ENCODE results near the gene PYCR2.

PYCR2 gene

GRCh38 chr1:225921734-225922709 lies 2.0 kb downstream of the PYCR2 start:
- in situ Hi-C loops (cut with MboI; ENCODE audit: low sequenced_read_pairs), result no loop called here

GRCh38 chr1:225919906-225920305 lies 4.1 kb downstream of the PYCR2 start:
- in situ Hi-C loops (cut with MboI; ENCODE audit: low sequenced_read_pairs), result no loop called here

- in situ Hi-C loops (cut with MboI; ENCODE audit: low sequenced_read_pairs), result no loop called here
Observed at GRCh38 chr1:225918280-225918679, 5.8 kb downstream of the PYCR2 start.

- in situ Hi-C loops (cut with MboI; ENCODE audit: low sequenced_read_pairs), result no loop called here
Observed at GRCh38 chr1:225917536-225917935, 6.5 kb downstream of the PYCR2 start.

GRCh38 chr1:225917101-225917500 lies 6.9 kb downstream of the PYCR2 start:
- in situ Hi-C loops (cut with MboI; ENCODE audit: low sequenced_read_pairs), result no loop called here

- in situ Hi-C loops (cut with MboI; ENCODE audit: low sequenced_read_pairs), result no loop called here
Observed at GRCh38 chr1:225915538-225915991, 8.5 kb downstream of the PYCR2 start.

- in situ Hi-C loops (cut with MboI; ENCODE audit: low sequenced_read_pairs), result no loop called here
Observed at GRCh38 chr1:225914947-225915346, 9.1 kb downstream of the PYCR2 start.

GRCh38 chr1:225914391-225914790 lies 9.7 kb downstream of the PYCR2 start:
- in situ Hi-C loops (cut with MboI; ENCODE audit: low sequenced_read_pairs), result no loop called here

- in situ Hi-C loops (cut with MboI; ENCODE audit: low sequenced_read_pairs), result no loop called here
Observed at GRCh38 chr1:225911191-225912130, 12.6 kb downstream of the PYCR2 start.

- in situ Hi-C loops (cut with MboI; ENCODE audit: low sequenced_read_pairs), result no loop called here
Observed at GRCh38 chr1:225909477-225909876, 14.6 kb downstream of the PYCR2 start.

- in situ Hi-C loops (cut with MboI; ENCODE audit: low sequenced_read_pairs), result no loop called here
Observed at GRCh38 chr1:225908773-225909172, 15.3 kb downstream of the PYCR2 start.

GRCh38 chr1:225908013-225908640 lies 15.9 kb downstream of the PYCR2 start:
- in situ Hi-C loops (cut with MboI; ENCODE audit: low sequenced_read_pairs), result no loop called here

GRCh38 chr1:225907341-225907740 lies 16.7 kb downstream of the PYCR2 start:
- in situ Hi-C loops (cut with MboI; ENCODE audit: low sequenced_read_pairs), result no loop called here

- in situ Hi-C loops (cut with MboI; ENCODE audit: low sequenced_read_pairs), result no loop called here
Observed at GRCh38 chr1:225906467-225906866, 17.6 kb downstream of the PYCR2 start.

GRCh38 chr1:225903623-225904022 lies 20.4 kb downstream of the PYCR2 start:
- in situ Hi-C loops (cut with MboI; ENCODE audit: low sequenced_read_pairs), result no loop called here

- in situ Hi-C loops (cut with MboI; ENCODE audit: low sequenced_read_pairs), result no loop called here
Observed at GRCh38 chr1:225899044-225899925, 24.8 kb downstream of the PYCR2 start.

- in situ Hi-C loops (cut with MboI; ENCODE audit: low sequenced_read_pairs), result no loop called here
Observed at GRCh38 chr1:225897595-225898514, 26.2 kb downstream of the PYCR2 start.

GRCh38 chr1:225896937-225897549 lies 27.0 kb downstream of the PYCR2 start:
- in situ Hi-C loops (cut with MboI; ENCODE audit: low sequenced_read_pairs), result no loop called here
